Measurements from ENCODE around the gene HOMER2. TPM values are rescaled to one million over a fixed set of nuclear protein-coding genes. Genes with fewer than 3 reads are reported as not detected.
A peak's percentile ranks its signal among the peaks of the same experiment; 100 is the strongest.

The HOMER2 gene
- total RNA-seq, 1 donor from 2014 or later: 22.0 TPM

DNA sequence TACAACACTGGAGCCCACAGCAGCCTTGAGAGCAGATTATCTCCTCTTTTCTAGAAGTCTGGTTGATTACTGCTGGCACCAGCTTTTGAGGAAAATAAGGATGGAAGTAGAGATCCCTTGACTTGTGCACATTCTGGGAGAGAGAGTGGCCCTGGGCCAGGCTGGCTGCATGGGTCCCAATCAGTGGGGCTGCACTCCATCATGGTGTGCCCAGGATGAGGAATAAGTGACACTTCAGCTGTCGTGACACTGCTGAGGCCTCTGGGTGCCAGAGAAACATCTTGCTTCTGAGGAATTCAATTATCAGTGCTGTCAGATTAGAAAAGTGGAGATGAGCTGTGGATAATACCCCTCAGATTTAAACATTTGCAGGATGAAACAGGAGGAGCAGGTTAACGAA, 42.6 kb upstream of the HOMER2 start:
- H3K36me3 ChIP-seq: peaks cover 0 to 12% of the 10 kb centered on the region in 2 donors
- DNase-seq (ENCODE audit: low spot score in 2 of 2): no peak
- no peak for TF ChIP-seq CTCF (IDR thresholded peaks at IDR 0.05)
- H3K4me3 ChIP-seq: no peak overlapping the region
- intact Hi-C loops (cut with DNase I): no loop called here
- H3K27ac ChIP-seq: no peak overlapping the region
- peaks cover 0 to 1% of the 10 kb centered on the region in 2 donors for H3K4me1 ChIP-seq
- H3K9me3 ChIP-seq: no peaks in the 10 kb centered on the region
- no peaks in the 10 kb centered on the region for H3K27me3 ChIP-seq

- H3K27ac ChIP-seq: no peak overlapping the region
- TF ChIP-seq CTCF (IDR thresholded peaks at IDR 0.05): no peak
- no peak overlapping the region for H3K4me3 ChIP-seq
- DNase-seq (ENCODE audit: low spot score in 2 of 2): no peak
- H3K9me3 ChIP-seq: no peaks in the 10 kb centered on the region
- no peaks in the 10 kb centered on the region for H3K4me1 ChIP-seq
- H3K27me3 ChIP-seq: no peaks in the 10 kb centered on the region
- peaks cover 0 to 21% of the 10 kb centered on the region in 2 donors for H3K36me3 ChIP-seq
- intact Hi-C loops (cut with DNase I): no loop called here
Measured at GRCh38 chr15:82993144-82993543, 40.6 kb upstream of the HOMER2 start.

DNA sequence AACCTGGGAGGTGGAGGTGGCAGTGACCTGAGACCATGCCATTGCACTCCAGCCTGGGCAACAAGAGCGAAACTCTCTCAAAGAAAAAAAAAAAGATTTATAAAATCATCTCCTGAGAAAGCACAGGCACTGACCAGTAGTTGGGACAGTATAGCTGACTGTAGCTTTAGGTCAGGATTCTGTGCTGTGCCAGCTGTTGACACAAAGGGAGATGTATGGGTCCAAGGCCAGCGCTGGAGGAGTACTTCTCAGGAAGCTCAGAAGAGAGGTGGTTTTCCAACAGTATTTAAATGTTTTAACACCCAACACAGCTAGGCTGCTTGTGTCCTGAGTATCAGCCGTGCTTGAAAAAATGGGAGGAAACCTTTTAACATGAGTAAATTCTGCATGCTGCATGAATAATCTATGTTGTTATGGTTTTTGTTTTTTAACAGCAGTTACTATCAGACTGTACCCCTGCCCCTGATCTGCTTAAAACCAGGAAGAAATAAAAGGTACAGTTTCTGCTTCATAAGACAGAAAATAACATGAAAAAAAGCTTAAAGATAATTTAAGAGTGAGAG, 40.0 kb upstream of the HOMER2 start:
- TF ChIP-seq CTCF (IDR thresholded peaks at IDR 0.05): no peak
- Histone ChIP-seq H3K4me3 (no peak overlapping the region), H3K27me3 (no peaks in the 10 kb centered on the region), H3K4me1 (peaks cover 0 to 2% of the 10 kb centered on the region in 2 donors), H3K27ac (no peak overlapping the region), H3K36me3 (peaks cover 0 to 23% of the 10 kb centered on the region in 2 donors), H3K9me3 (no peaks in the 10 kb centered on the region)
- intact Hi-C loops (cut with DNase I): no loop called here
- no peak for DNase-seq (ENCODE audit: low spot score in 2 of 2)

- intact Hi-C loops (cut with DNase I): loop anchor here (1.0 to 10.0 kb wide), 6 partner anchors 25 to 444 kb away; partner anchors contain the start of genes C15orf40, CPEB1, FSD2 and HDGFL3
- H3K9me3 ChIP-seq: no peaks in the 10 kb centered on the region
- no peaks in the 10 kb centered on the region for H3K27me3 ChIP-seq
- H3K4me3 ChIP-seq: peak overlapping the region; percentile 78 to 89
- peaks cover 0 to 20% of the 10 kb centered on the region in 2 donors for H3K36me3 ChIP-seq
- H3K4me1 ChIP-seq: peaks cover 0 to 14% of the 10 kb centered on the region in 2 donors
- DNase-seq (ENCODE audit: low spot score in 2 of 2): no peak
- TF ChIP-seq CTCF (IDR thresholded peaks at IDR 0.05): no peak
- H3K27ac ChIP-seq: peak overlapping the region; percentile 63 to 72
Measured at GRCh38 chr15:82986442-82986780, 33.9 kb upstream of the HOMER2 start.

- no peak for TF ChIP-seq CTCF (IDR thresholded peaks at IDR 0.05)
- H3K27ac ChIP-seq: peak within 1 kb of the TSS; percentile 63 to 72
Measured at GRCh38 chr15:82985688-82986441, 33.3 kb upstream of the HOMER2 start, which contains the start of gene RAMAC. Gene RAMAC (plus strand): TSS chr15:82986210. CDS start chr15:82989019, 2,809 bp downstream.

More at GRCh38 chr15:82985688-82986441, 33.3 kb upstream of the HOMER2 start, which contains the start of gene RAMAC:
- DNase-seq (ENCODE audit: low spot score in 2 of 2): peak; percentile 83 to 97
- Histone ChIP-seq H3K9me3 (no peaks in the 10 kb centered on the region), H3K36me3 (peaks cover 0 to 15% of the 10 kb centered on the region in 2 donors), H3K4me3 (peak within 1 kb of the TSS; percentile 78 to 89), H3K4me1 (peaks cover 0 to 14% of the 10 kb centered on the region in 2 donors), H3K27me3 (no peaks in the 10 kb centered on the region)
- intact Hi-C loops (cut with DNase I): loop anchor here (1.0 to 10.0 kb wide), 6 partner anchors 25 to 444 kb away; partner anchors contain the start of genes C15orf40, CPEB1, FSD2 and HDGFL3
